Endodermal cell (in vitro differentiated cells): ENCODE results near the gene DNLZ. TPM values are rescaled to one million over a fixed set of nuclear protein-coding genes. Genes with fewer than 3 reads are reported as not detected.

ENCODE experiments used
- DNase-seq: peaks from one replicate; pipeline ENCODE4 v3.0.0-alpha.2; 2017
- H3K27ac ChIP-seq: 2 replicates; pipeline ENCODE4 v1.5.1; 2013; ENCODE audit warnings: mild to moderate bottlenecking, low read depth, low read length, moderate library complexity
- H3K27me3 ChIP-seq: 2 replicates; pipeline ENCODE4 v1.6.1; 2013; ENCODE audit warnings: mild to moderate bottlenecking, low read length, moderate library complexity; ENCODE audit not compliant: insufficient read depth, control insufficient read depth, poor library complexity, severe bottlenecking
- H3K36me3 ChIP-seq: 2 replicates; pipeline ENCODE4 v1.7.0; 2013; ENCODE audit warnings: mild to moderate bottlenecking, low read length, moderate library complexity; ENCODE audit not compliant: control insufficient read depth, insufficient read depth
- H3K4me1 ChIP-seq: one replicate; pipeline ENCODE4 v1.7.0; 2013; ENCODE audit warnings: low read length; ENCODE audit not compliant: control insufficient read depth, insufficient read depth
- H3K4me3 ChIP-seq: 2 replicates; pipeline ENCODE4 v1.5.1; 2013; ENCODE audit warnings: mild to moderate bottlenecking, low read length, moderate library complexity
- H3K9ac ChIP-seq: 2 replicates; pipeline ENCODE4 v1.6.1; 2013; ENCODE audit warnings: mild to moderate bottlenecking, low read length, moderate library complexity; ENCODE audit not compliant: poor library complexity, severe bottlenecking; ENCODE audit errors: extremely low read depth
- H3K9me3 ChIP-seq: 2 replicates; pipeline ENCODE4 v1.6.1; 2013; ENCODE audit warnings: mild to moderate bottlenecking, low read length, moderate library complexity; ENCODE audit not compliant: control insufficient read depth
- H3K27ac Mint-ChIP-seq: 2 replicates; pipeline ENCODE4 v1.8.0; 2020; ENCODE audit warnings: mixed read lengths
- H3K27me3 Mint-ChIP-seq: 2 replicates; pipeline ENCODE4 v1.8.0; 2021; ENCODE audit warnings: mild to moderate bottlenecking, mixed read lengths; ENCODE audit not compliant: insufficient read depth
- H3K36me3 Mint-ChIP-seq: 2 replicates; pipeline ENCODE4 v1.8.0; 2020; ENCODE audit warnings: low read depth, mixed read lengths
- H3K4me1 Mint-ChIP-seq: 2 replicates; pipeline ENCODE4 v1.8.0; 2020; ENCODE audit warnings: mixed read lengths
- H3K4me3 Mint-ChIP-seq: 2 replicates; pipeline ENCODE4 v1.8.0; 2020; ENCODE audit warnings: mild to moderate bottlenecking, moderate library complexity, mixed read lengths
- H3K9me3 Mint-ChIP-seq: 2 replicates; pipeline ENCODE4 v1.8.0; 2020; ENCODE audit warnings: mild to moderate bottlenecking, mixed read lengths
- CTCF ChIP-seq: fragments of 200-600 bp; sonication (generic); conservative IDR thresholded peaks from 2 replicates; pipeline ENCODE4 v1.5.0; 2021; ENCODE audit warnings: antibody characterized with exemption, mild to moderate bottlenecking
- WGBS, 2 experiments: methylation state at CpG; one replicate each; pipeline versions ENCODE4 v1.1.5 to v1.1.7; 2013; ENCODE audit warnings: missing lambda C conversion rate in 2 of 2, mixed read lengths in 1 of 2; ENCODE audit not compliant: insufficient coverage in 1 of 2, insufficient read length in 1 of 2; 5-methylcytosine and 5-hydroxymethylcytosine counted together
- total RNA-seq, 2 donors: library from RNA; stranded (reverse); fragmentation: NEBNext Ultra II Directional in 1 of 2; extraction: Animal tissue kit (Norgen Biotek cat#: 25700) in 1 of 2; gene quantifications; 2 replicates in 1 of 2; 3 replicates in 1 of 2; pipeline ENCODE4 v1.2.1, GENCODE V29; 2021

The DNLZ gene
- total RNA-seq, 2 donors from 2014 or later, result 12.6 to 20.1 TPM

- H3K9me3 Mint-ChIP-seq, result no peaks in the 10 kb centered on the region
- H3K27me3 Mint-ChIP-seq, result no peaks in the 10 kb centered on the region
- Histone ChIP-seq H3K36me3 (peaks cover 50% of the 10 kb centered on the region), H3K27me3 (no peaks in the 10 kb centered on the region), H3K9ac (no peak overlapping the region), H3K4me1 (peaks cover 6% of the 10 kb centered on the region), H3K9me3 (no peaks in the 10 kb centered on the region), H3K4me3 (no peak overlapping the region), H3K27ac (no peak overlapping the region)
- no peak for DNase-seq
- peaks cover 7% of the 10 kb centered on the region for H3K4me1 Mint-ChIP-seq
- 95 to 97% methylated on average over 14 to 18 of the region's 18 CpGs for WGBS, 2 experiments
- H3K36me3 Mint-ChIP-seq, result peaks cover 40% of the 10 kb centered on the region
- H3K4me3 Mint-ChIP-seq, result no peak overlapping the region
- peak overlapping the region; percentile 40 for H3K27ac Mint-ChIP-seq
- no peak for TF ChIP-seq CTCF
These were observed 37.8 kb upstream of the DNLZ start for GRCh38 chr9:136401173-136401922.

GRCh38 chr9:136400038-136400834, 36.7 kb upstream of the DNLZ start, which contains the start of gene SNAPC4:
TSS of gene SNAPC4 (minus strand) at chr9:136400170. CDS start at chr9:136398428, 1,742 bp downstream.
- H3K9me3 ChIP-seq, result no peaks in the 10 kb centered on the region
- 18 to 27% methylated on average over 50 to 71 of the region's 71 CpGs for WGBS, 2 experiments
- peak within 1 kb of the TSS; percentile 85 for H3K4me3 Mint-ChIP-seq
- peaks cover 6% of the 10 kb centered on the region for H3K4me1 ChIP-seq
- peak within 1 kb of the TSS; percentile 24 for H3K27ac ChIP-seq
- no peaks in the 10 kb centered on the region for H3K27me3 Mint-ChIP-seq
- TF ChIP-seq CTCF, result peak; percentile 97
- peaks cover 7% of the 10 kb centered on the region for H3K4me1 Mint-ChIP-seq
- peak within 1 kb of the TSS; percentile 84 for H3K9ac ChIP-seq
- peak within 1 kb of the TSS; percentile 95 for H3K27ac Mint-ChIP-seq
- H3K36me3 ChIP-seq, result peaks cover 54% of the 10 kb centered on the region
- peak; percentile 96 for DNase-seq
- H3K9me3 Mint-ChIP-seq, result no peaks in the 10 kb centered on the region
- peak within 1 kb of the TSS; percentile 91 for H3K4me3 ChIP-seq
- no peaks in the 10 kb centered on the region for H3K27me3 ChIP-seq
- H3K36me3 Mint-ChIP-seq, result peaks cover 40% of the 10 kb centered on the region

- peak overlapping the region; percentile 95 for H3K27ac Mint-ChIP-seq
- H3K36me3 Mint-ChIP-seq, result peaks cover 40% of the 10 kb centered on the region
- Histone ChIP-seq H3K9ac (peak overlapping the region; percentile 84), H3K9me3 (no peaks in the 10 kb centered on the region), H3K27ac (no peak overlapping the region), H3K36me3 (peaks cover 54% of the 10 kb centered on the region), H3K27me3 (no peaks in the 10 kb centered on the region), H3K4me3 (peak overlapping the region; percentile 91), H3K4me1 (peaks cover 6% of the 10 kb centered on the region)
- H3K4me1 Mint-ChIP-seq, result peaks cover 7% of the 10 kb centered on the region
- H3K9me3 Mint-ChIP-seq, result no peaks in the 10 kb centered on the region
- peak; percentile 60 for DNase-seq
- no peak for TF ChIP-seq CTCF
- no peaks in the 10 kb centered on the region for H3K27me3 Mint-ChIP-seq
- peak overlapping the region; percentile 85 for H3K4me3 Mint-ChIP-seq
- WGBS, 2 experiments, result 4 to 5% methylated on average over 37 to 67 of the region's 67 CpGs
These were observed 35.9 kb upstream of the DNLZ start for GRCh38 chr9:136399176-136400037.
